NT2/D1 (cell line): ENCODE results near the gene GOLGA6L9.
"Not testable (repeated sequence)": the region's sequence is repeated elsewhere in the genome, so short reads cannot be mapped to it uniquely, and the experiment has no call there.

Experiments used
- DNase-seq: peaks from one replicate; pipeline ENCODE4 v3.0.0-alpha.2; 2011; ENCODE audit warnings: low read depth, low spot score
- H3K27me3 ChIP-seq: 2 replicates; pipeline ENCODE4 v1.6.0; 2011; ENCODE audit warnings: mild to moderate bottlenecking; ENCODE audit not compliant: insufficient read length, insufficient read depth
- H3K36me3 ChIP-seq: 2 replicates; pipeline ENCODE4 v1.6.1; 2011; ENCODE audit warnings: mild to moderate bottlenecking, low read length, mixed read lengths; ENCODE audit not compliant: insufficient read depth, insufficient read length
- H3K4me1 ChIP-seq: 2 replicates; pipeline ENCODE4 v1.5.1; 2011; ENCODE audit not compliant: insufficient read depth, insufficient read length
- H3K4me3 ChIP-seq: 2 replicates; pipeline ENCODE4 v1.5.1; 2011; ENCODE audit warnings: low read depth; ENCODE audit not compliant: insufficient read length
- H3K9ac ChIP-seq: 2 replicates; pipeline ENCODE4 v1.6.0; 2011; ENCODE audit warnings: low read depth; ENCODE audit not compliant: insufficient read length
- H3K9me3 ChIP-seq: 2 replicates; pipeline ENCODE4 v1.5.1; 2011; ENCODE audit warnings: mild to moderate bottlenecking, low read length; ENCODE audit not compliant: insufficient read depth
- SUZ12 ChIP-seq: IDR thresholded peaks from 2 replicates; pipeline ENCODE4 v1.6.1; 2011; ENCODE audit not compliant: insufficient read length, insufficient read depth; ENCODE audit errors: extremely low read depth
- YY1 ChIP-seq: IDR thresholded peaks from 2 replicates; pipeline ENCODE4 v1.6.1; 2011; ENCODE audit not compliant: insufficient read length, insufficient read depth
- ZNF274 ChIP-seq: IDR thresholded peaks from 2 replicates; pipeline ENCODE4 v1.6.1; 2011; ENCODE audit warnings: mild to moderate bottlenecking, low read depth, low read length

The GOLGA6L9 gene, protein sequence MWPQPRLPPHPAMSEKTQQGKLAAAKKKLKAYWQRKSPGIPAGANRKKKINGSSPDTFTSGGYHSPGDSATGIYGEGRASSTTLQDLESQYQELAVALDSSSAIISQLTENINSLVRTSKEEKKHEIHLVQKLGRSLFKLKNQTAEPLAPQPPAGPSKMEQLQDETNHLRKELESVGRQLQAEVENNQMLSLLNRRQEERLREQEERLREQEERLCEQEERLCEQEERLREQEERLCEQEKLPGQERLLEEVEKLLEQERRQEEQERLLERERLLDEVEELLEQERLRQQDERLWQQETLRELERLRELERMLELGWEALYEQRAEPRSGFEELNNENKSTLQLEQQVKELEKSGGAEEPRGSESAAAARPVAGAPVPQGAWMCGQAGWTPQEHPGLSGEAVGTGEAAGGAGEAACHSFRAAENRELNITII

DNA sequence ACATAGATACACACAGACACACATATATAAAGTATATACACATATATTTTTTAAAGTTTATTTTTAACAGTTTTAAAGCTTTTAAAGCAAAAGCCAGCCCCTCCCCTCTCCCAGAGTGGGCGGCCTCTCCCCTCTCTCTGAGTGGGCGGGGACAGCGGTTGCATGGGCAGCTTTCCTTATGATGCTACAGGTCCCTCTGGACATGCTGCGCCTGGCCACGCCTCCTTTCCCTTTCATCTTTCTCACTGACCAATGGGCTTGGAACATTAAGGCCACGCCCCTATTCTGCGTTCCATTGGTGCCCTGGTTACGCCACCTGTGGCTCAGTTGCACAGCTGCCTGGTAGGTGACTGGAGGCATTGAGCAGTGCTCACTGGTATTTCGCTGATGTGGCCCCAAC is at the start of gene GOLGA6L9:
Gene GOLGA6L9 (plus strand): TSS at position 124 of the 400 bp plus-strand sequence. CDS start 264 bp downstream, at position 388.
- H3K9ac ChIP-seq, H3K9me3 ChIP-seq, H3K27me3 ChIP-seq, DNase-seq, H3K4me1 ChIP-seq, H3K4me3 ChIP-seq, H3K36me3 ChIP-seq: not testable (repeated sequence)

DNA sequence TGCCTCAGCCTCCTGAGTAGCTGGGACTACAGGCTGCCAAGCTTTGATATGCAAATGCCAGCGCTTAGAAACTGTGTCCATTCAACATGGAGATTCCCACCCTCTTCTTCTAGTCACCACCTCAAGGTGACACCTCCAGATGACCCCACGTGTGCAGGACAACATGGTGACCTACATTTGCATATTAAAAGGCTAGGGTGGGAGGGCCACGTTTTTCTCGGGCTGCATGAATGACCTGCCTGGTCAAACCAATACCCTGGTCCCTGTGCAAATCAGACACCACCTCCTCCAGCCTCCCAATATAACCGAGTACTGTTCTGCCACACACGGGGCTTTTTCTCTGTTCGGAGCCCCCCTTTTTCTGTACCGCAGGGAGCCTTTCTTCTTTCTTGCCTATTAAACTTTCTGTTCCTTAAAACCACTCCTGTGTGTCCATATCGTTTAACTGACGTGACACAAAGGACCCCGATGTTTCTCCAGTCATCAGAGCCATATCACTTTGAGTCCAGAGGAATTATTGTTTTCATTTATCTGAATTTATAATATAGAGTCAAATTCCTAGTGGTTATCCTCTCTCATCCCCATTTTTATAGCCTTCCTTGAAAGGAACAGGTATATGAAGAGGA is 48.2 kb upstream of the GOLGA6L9 start:
- H3K4me1 ChIP-seq, H3K36me3 ChIP-seq, H3K27me3 ChIP-seq, H3K9me3 ChIP-seq, H3K4me3 ChIP-seq, H3K9ac ChIP-seq, DNase-seq: not testable (repeated sequence)

DNA sequence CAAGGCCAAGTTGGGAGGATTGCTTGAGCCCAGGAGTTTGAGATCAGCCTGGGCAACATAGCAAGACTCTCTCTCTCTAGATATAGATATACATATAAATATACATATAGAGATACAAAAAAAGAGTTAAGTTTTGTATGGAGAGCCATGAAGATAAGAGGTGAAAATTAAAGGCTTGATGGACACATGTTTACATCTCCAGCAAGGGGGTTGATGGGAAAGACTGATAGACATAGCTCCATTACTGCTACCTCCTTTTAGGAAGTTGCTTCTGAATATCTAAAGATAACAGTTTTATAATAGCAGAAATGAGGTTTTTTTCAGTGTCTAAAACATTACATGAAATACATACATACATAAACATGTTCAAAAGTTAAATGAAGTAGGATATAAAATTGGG is 42.4 kb upstream of the GOLGA6L9 start:
- H3K36me3 ChIP-seq, DNase-seq, H3K9me3 ChIP-seq: not testable (repeated sequence)

DNA sequence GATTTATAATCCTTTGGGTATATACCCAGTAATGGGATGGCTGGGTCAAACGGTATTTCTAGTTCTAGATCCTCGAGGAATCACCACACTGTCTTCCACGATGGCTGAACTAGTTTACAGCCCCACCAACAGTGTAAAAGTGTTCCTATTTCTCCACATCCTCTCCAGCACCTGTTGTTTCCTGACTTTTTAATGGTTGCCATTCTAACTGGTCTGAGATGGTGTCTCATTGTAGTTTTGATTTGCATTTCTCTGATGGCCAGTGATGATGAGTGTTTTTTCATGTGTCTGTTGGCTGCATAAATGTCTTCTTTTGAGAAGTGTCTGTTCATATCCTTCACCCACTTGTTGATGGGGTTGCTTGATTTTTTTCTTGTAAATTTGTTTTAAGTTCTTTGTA is 39.5 kb upstream of the GOLGA6L9 start:
- H3K36me3 ChIP-seq, H3K9me3 ChIP-seq, H3K27me3 ChIP-seq, H3K4me3 ChIP-seq, H3K4me1 ChIP-seq, H3K9ac ChIP-seq, DNase-seq: not testable (repeated sequence)

More for the DNA sequence above, 42.4 kb upstream of the GOLGA6L9 start:
- H3K9ac ChIP-seq, H3K27me3 ChIP-seq, H3K4me3 ChIP-seq, H3K4me1 ChIP-seq: not testable (repeated sequence)

DNA sequence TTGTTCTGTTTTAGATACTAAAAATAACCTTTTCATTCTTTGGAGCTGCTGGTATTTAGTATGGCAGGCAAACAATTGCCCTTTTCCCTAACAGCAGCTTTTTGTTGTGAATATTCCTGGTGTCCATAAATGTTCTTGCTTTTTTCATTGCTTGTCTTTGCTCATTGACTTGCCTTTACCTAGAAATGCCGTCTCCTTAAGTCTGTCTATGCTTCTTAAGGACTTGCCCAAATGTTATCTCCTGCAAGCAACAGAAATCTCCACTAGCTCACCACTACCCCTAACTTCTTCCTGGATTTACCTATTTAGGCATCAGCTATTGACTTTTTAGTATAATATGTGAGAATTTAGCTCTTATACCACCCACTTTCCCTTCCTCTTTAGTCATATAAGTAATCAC is 37.5 kb upstream of the GOLGA6L9 start:
- not testable (repeated sequence) for H3K4me3 ChIP-seq, H3K36me3 ChIP-seq, H3K9me3 ChIP-seq, H3K9ac ChIP-seq, H3K27me3 ChIP-seq, H3K4me1 ChIP-seq, DNase-seq

DNA sequence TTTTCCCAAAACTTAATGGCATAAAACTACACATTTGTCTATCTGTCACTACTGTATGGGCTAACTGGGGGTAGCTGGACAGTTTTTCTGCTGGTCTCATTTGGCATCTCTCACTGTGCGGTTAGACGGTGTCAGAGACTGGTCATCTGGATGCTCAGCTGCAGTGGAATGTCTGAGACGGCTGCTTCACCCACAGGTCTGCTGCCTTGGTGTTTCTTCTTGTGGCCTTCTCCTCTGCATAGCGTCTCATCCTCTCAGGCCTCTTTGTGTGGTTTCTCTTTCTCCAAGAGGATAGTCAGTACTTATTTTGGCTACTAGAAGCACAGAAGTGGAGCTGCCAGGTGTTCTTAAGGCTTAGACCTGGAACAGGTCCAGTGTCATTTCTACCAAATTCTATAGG is 35.9 kb upstream of the GOLGA6L9 start:
- no peaks in the 10 kb centered on the region for H3K36me3 ChIP-seq
- H3K27me3 ChIP-seq: no peaks in the 10 kb centered on the region
- H3K9ac ChIP-seq: no peak overlapping the region
- H3K9me3 ChIP-seq: no peaks in the 10 kb centered on the region
- no peak overlapping the region for H3K4me3 ChIP-seq
- no peaks in the 10 kb centered on the region for H3K4me1 ChIP-seq
- no peak for DNase-seq
- TF ChIP-seq SUZ12 (no peak), ZNF274 (no peak), YY1 (no peak)

DNA sequence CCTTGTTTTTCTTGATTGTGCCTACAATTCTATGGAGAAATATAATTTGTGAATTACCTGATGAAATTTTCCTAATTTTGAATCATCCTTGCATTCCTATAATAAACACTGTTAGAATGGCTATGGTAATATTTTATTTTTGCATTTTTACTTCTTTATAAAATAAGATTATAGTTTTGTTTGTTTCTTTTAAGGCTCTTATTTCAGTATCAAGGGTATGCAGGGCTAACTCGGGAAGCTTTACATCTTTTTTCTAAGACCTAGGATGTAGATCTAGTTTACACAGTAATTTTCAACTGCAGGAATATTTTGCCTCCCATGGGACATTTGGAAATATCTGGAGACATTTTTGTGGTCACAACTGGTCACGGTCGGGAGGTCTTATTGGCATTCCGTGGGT is 33.8 kb upstream of the GOLGA6L9 start:
- H3K9me3 ChIP-seq, H3K27me3 ChIP-seq, H3K4me3 ChIP-seq, H3K4me1 ChIP-seq, DNase-seq, H3K36me3 ChIP-seq, H3K9ac ChIP-seq: not testable (repeated sequence)

DNA sequence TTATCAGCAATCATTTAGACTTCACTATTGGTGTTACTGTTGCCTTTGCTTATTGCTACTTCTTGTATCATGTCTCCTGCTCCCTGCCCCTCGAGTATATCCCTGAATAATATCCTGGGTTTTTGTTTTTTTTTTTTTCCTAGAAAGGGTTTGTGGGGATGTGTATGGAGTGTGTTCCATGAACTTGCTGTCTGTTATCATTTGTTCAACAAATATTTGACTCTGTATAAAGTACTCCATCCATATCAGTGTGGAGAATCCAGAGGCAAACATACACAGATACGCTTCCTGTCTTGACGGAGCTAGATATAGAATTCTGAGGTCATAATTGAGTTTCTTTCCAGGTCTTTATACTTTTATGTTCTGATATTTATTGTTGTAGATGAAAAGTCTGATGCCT is 31.8 kb upstream of the GOLGA6L9 start:
- Histone ChIP-seq H3K4me1 (no peaks in the 10 kb centered on the region), H3K9me3 (no peaks in the 10 kb centered on the region), H3K9ac (no peak overlapping the region), H3K36me3 (no peaks in the 10 kb centered on the region), H3K27me3 (no peaks in the 10 kb centered on the region), H3K4me3 (no peak overlapping the region)
- TF ChIP-seq SUZ12 (no peak), YY1 (no peak), ZNF274 (no peak)
- no peak for DNase-seq
